HL-60 (cell line): ENCODE results near the gene PNMA6A.

ENCODE experiments used
- POLR2AphosphoS5 ChIP-seq: IDR thresholded peaks from 2 replicates; pipeline ENCODE4 v1.6.1; 2012; ENCODE audit warnings: low read depth
- TF ChIP-seq, protein P1 (sequence below): IDR thresholded peaks from 2 replicates; pipeline ENCODE4 v1.6.1; 2012; ENCODE audit warnings: low read depth; ENCODE audit not compliant: insufficient replicate concordance
- TF ChIP-seq, protein P2 (sequence below): IDR thresholded peaks from one replicate; pipeline ENCODE4 v1.5.1; 2011; ENCODE audit warnings: low read length, control low read depth, inconsistent platforms; ENCODE audit not compliant: insufficient read depth

DNA sequence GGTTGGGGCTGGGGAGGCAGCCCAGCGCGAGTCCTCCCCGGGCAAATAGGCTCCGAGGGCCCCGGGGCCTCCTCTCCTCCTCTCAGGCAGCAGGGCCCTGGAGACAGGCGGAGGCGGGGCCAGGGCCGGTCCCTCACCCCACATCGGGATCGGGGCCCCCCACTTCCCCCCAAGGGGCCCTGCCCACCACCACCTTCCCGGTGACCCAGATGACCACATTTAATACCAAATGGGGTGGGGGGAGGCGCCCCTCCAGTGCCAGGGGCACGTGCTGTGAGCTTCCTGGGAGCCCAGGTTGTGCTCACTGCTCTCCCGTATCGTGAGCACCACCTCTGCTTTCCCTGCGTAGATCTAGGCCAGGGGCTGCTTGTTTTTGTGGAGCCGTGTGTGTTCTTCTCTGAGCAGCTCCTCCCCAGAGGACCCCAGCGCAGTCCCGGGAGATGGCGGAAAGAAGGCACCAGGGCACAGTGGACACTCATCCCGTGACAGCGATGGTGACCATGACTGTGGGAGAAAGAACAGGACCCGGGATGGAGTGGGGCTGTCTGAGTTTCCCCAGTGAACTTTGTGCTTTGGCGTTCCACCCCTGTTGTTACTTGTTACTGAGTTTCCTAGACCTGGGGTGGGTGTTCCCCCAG lies 2.1 kb downstream of the PNMA6A start:
- TF ChIP-seq, protein P1, sequence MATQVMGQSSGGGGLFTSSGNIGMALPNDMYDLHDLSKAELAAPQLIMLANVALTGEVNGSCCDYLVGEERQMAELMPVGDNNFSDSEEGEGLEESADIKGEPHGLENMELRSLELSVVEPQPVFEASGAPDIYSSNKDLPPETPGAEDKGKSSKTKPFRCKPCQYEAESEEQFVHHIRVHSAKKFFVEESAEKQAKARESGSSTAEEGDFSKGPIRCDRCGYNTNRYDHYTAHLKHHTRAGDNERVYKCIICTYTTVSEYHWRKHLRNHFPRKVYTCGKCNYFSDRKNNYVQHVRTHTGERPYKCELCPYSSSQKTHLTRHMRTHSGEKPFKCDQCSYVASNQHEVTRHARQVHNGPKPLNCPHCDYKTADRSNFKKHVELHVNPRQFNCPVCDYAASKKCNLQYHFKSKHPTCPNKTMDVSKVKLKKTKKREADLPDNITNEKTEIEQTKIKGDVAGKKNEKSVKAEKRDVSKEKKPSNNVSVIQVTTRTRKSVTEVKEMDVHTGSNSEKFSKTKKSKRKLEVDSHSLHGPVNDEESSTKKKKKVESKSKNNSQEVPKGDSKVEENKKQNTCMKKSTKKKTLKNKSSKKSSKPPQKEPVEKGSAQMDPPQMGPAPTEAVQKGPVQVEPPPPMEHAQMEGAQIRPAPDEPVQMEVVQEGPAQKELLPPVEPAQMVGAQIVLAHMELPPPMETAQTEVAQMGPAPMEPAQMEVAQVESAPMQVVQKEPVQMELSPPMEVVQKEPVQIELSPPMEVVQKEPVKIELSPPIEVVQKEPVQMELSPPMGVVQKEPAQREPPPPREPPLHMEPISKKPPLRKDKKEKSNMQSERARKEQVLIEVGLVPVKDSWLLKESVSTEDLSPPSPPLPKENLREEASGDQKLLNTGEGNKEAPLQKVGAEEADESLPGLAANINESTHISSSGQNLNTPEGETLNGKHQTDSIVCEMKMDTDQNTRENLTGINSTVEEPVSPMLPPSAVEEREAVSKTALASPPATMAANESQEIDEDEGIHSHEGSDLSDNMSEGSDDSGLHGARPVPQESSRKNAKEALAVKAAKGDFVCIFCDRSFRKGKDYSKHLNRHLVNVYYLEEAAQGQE: no peak
- TF ChIP-seq, protein P2, sequence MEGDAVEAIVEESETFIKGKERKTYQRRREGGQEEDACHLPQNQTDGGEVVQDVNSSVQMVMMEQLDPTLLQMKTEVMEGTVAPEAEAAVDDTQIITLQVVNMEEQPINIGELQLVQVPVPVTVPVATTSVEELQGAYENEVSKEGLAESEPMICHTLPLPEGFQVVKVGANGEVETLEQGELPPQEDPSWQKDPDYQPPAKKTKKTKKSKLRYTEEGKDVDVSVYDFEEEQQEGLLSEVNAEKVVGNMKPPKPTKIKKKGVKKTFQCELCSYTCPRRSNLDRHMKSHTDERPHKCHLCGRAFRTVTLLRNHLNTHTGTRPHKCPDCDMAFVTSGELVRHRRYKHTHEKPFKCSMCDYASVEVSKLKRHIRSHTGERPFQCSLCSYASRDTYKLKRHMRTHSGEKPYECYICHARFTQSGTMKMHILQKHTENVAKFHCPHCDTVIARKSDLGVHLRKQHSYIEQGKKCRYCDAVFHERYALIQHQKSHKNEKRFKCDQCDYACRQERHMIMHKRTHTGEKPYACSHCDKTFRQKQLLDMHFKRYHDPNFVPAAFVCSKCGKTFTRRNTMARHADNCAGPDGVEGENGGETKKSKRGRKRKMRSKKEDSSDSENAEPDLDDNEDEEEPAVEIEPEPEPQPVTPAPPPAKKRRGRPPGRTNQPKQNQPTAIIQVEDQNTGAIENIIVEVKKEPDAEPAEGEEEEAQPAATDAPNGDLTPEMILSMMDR: no peak
- TF ChIP-seq POLR2AphosphoS5: no peak
